NCI-H2107 (cell line): ENCODE results near the gene SPTBN1.
A peak's percentile ranks its signal among the peaks of the same experiment; 100 is the strongest.

Experiments used
- DNase-seq: peaks from one replicate; lab custom pipeline; 2025; lab: John Stamatoyannopoulos, UW

Gene SPTBN1

DNA sequence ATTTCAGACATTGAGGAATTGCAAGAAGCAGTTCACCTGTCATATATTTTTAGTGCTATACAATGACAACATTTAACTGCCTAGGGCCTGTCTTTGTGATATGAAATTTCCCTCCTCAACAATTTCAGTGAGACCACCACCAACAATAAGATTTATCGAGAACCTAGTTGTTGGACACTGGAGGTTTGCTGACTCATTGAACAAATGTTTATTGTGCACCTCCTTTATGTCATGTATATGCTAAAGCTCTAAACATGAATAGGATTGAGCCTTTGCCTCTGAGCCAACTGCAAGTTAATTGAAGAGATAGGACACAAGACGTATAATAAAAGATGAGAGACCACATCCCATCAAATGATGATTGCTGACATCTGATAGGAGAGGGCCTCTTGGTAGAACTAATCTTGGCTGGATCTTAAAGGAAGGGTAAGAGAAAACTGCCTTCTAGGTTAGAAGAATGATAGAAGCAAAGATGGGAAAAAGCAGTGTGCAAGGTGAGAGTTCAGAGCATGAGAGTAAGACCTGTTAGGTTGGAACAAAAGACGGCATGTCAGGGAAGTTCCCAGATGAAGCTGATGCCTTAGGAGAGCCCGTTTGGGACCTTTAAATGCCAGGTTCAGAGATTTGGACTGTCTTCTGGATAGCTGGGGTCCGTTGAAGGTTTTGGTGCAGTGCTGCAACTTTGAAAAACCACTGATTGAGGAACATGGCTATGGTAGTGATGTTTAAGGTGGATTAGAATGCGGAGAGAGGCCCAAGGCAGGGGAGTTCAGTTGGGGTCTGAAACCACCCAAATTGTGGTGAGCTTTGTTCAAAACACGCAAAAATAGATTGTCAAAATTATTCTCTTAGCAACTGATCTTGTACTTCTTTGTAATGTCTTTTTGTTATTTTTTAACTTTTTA lies 134.3 kb downstream of the SPTBN1 start:
- DNase-seq: no peak

DNA sequence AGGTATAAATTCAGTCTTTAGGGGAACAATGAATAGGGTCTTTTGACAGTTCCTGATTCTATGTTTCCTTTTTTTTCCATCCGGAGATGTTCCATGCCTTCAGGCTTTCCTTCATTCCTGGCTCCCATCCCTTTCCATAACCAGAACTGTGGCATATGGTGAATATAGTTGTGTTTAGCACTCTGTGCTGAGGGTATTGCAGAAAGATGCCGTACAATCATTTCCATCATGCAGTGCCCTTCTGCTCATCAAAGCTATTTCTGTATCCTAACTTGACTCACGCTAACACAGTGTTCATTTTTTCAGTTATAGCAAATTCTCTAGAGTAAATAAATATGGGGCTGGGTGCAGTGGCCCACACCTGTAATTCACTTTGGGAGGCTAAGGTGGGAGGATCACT lies 135.4 kb downstream of the SPTBN1 start:
- no peak for DNase-seq

GRCh38 chr2:54593249-54593648 lies 137.1 kb downstream of the SPTBN1 start:
- no peak for DNase-seq

DNA sequence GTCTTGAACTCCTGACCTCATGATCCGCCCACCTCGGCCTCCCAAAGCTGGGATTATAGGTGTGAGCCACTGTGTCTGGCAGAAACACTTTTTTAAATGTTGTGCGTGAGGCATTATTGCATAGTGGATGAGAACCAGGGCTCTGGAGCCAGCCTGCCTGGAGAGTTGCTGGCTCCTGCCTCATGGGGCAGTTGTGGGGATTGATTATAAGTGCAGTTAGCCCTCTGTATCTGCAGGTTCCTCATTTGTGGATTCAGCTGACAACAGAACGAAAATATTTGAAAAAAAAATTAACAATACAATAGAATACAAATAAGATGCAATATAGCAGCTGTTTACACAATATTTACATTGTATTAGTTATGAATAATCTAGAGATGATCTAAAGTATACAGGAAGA lies 137.9 kb downstream of the SPTBN1 start:
- no peak for DNase-seq

GRCh38 chr2:54595161-54595803 lies 139.2 kb downstream of the SPTBN1 start:
- DNase-seq: no peak

DNA sequence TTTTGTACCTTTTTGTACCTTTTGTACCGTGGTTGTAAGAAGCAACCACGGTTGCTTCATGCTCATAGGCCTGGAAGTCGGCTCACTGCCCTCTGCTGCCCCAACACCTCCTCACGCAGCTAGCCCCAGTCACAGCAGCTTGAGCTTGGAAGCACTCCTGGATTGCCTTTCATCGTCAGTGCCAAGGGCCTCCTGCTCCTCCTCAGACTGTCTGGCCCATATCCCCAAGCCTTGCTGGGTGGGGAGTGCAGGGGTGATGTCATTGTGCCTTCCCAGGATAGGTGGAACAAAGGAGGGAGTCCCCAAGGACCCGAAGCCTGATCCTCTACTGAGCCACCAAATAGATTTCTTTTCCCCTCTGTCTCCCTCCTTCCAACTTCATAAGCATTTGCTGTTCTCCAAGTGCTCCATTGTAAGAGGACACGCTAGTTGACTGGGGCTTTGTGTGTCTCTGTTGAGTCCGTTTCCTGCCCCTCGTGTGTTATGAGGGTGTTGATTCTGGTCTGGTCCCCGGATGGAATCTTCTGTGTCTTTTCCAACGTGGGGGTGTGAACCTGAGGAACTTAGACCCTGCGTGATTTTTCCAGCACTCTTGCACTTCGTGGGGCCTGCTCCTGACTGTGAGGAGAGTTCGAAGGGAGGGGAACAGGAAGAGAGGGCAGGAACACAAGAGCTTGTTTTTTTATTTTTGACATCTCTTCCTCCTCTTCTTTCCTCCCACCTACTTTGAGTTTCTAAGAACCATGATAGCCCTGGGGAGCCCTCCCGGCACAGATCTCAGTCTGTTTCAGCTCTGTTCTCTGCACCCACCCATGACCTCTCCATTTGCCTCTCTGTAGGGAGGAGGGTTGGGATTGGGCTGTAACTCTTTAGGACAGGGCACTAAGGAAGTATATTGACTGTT lies 140.1 kb downstream of the SPTBN1 start:
- peak; percentile 10 for DNase-seq

- DNase-seq: peak; percentile 6
Observed at GRCh38 chr2:54597153-54597848, 141.2 kb downstream of the SPTBN1 start.

GRCh38 chr2:54598347-54599325 lies 142.5 kb downstream of the SPTBN1 start:
- DNase-seq: no peak

GRCh38 chr2:54599326-54599710 lies 143.2 kb downstream of the SPTBN1 start:
- DNase-seq: no peak

DNA sequence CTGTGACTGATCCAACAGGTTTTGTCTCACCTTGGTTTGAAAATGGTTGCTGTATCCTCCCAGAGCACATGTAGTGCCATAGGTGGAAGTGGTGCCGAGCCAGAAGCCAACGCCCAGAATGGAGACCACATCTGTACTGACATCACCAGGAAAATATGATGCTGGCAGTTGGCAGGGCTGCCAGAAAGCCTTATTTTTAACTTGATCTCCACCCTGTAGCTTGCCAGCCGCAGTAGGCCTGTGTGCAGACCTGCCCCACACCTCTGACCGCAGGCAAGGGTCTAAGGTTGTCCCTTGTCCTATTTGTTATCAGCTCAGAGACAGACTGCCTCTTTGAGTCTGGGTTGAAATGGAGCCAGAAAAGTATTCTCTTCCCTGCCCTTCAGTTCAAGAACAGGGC lies 143.8 kb downstream of the SPTBN1 start:
- DNase-seq: no peak

DNA sequence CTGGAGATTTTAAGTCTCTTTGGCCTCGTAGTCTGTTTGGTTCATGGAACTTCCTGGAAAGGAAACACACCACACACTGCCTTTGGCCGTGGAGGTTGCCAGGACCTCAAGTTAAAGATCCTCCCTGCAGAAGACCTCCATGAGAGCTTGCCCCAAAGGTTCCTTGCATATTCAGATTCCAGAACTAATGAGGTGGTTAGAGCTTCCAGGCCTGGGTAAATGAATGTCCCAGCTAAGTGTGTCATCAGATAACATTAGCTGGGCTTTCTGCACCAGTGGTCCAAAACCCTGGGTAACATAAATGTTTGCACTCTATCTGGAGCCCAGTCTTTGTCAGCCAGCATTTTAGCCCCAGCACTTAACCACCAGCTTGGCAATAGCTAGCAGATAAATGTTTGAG lies 145.2 kb downstream of the SPTBN1 start:
- DNase-seq: no peak

GRCh38 chr2:54602736-54603322 lies 146.7 kb downstream of the SPTBN1 start:
- no peak for DNase-seq

DNA sequence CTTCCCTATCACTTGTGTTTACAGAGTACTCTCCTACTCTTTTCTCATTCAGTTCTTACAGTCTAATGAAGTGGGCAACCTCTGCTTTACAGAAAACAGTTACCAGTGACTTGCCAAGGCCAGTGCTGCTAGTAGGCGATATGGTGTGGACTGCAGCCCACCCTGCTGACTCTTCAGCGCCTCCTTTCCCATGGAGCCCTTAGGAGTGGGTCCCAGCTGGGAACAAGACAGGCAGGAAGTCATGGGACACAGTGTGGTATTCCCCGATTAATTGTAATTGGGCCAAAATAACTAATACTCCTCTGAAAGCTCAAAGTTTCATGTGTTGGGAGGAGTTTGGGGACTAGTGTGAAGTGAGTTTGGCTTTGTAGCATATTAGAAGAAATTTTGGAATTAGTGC lies 147.2 kb downstream of the SPTBN1 start:
- no peak for DNase-seq

GRCh38 chr2:54603796-54604195 lies 147.7 kb downstream of the SPTBN1 start:
- no peak for DNase-seq

DNA sequence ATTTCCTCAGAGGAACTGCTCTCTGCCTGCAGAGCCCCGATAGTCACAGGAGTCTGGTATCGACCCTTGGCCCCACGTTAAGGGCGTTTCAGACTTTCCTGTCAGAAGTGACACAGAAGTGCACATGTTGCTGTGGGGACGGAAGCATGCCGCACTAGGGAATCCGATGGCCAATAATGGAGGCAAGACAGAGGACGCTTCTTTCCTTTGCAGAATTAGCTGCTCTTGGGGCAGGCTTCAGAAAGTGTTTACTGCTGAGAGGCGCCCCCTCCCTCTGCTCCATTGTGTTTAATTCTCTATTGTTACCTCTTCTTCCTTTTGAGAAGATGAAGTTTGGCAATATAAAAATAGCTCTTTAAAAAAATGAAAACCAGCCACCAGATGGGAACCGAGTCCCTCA lies 148.7 kb downstream of the SPTBN1 start:
- no peak for DNase-seq

DNA sequence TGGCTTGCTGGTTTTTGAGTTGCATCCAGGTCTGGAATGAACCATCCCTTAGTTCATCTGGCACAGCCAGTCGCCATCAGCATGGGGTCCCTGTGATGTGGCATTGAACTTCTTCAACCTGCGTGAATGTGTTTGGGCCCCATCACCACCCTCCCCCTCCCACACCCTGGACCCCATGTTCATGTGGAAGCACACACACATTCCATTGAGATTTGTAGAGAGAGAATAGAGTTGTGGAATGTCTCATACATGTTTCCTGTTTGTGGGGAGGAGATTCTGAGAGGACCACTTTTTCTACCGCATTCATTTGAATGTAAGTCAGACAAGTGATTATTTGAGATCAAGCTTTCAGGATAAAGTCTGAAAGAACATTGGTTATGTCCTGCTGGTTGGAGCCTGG lies 149.7 kb downstream of the SPTBN1 start:
- DNase-seq: no peak

GRCh38 chr2:54606393-54606958 lies 150.3 kb downstream of the SPTBN1 start:
- DNase-seq: peak; percentile 39

GRCh38 chr2:54608224-54608623 lies 152.1 kb downstream of the SPTBN1 start:
- DNase-seq: no peak

GRCh38 chr2:54609241-54609640 lies 153.1 kb downstream of the SPTBN1 start:
- DNase-seq: no peak

GRCh38 chr2:54609647-54610046 lies 153.5 kb downstream of the SPTBN1 start:
- no peak for DNase-seq
